Measurements from ENCODE around the gene NRG2. TPM values are rescaled to one million over a fixed set of nuclear protein-coding genes. Genes with fewer than 3 reads are reported as not detected.
A peak's percentile ranks its signal among the peaks of the same experiment; 100 is the strongest.

The NRG2 gene
- total RNA-seq, 1 experiment from 2014 or later, result 0.23 TPM

DNA sequence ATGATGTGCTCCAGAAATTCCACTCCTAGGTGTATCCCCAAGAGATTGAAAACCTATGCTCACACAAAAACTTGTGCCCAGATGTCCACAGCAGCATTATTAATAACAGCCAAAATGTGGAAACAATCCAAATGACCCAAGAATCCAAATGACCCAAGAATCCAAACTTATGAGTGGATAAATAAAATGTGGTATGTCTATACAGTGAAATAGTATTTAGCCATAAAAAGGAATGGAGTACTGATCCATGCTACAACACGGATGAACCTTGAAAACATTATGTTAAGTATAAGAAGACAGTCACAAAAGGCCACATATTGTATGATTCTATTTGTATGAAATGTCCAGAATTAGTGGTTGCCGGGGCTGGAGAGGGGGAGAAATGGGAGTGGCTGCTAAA lies 167.1 kb downstream of the NRG2 start:
- Mint-ChIP-seq H3K27me3 (ENCODE audit: insufficient read depth, unreplicated experiment) (no peaks in the 10 kb centered on the region), H3K4me3 (ENCODE audit: unreplicated experiment) (no peak overlapping the region), H3K27ac (ENCODE audit: low read depth, unreplicated experiment) (no peak overlapping the region), H3K4me1 (ENCODE audit: insufficient read depth, unreplicated experiment) (peaks cover 7% of the 10 kb centered on the region), H3K36me3 (ENCODE audit: insufficient read depth, unreplicated experiment) (no peaks in the 10 kb centered on the region), H3K9me3 (ENCODE audit: unreplicated experiment) (no peaks in the 10 kb centered on the region)
- TF ChIP-seq, protein P1, sequence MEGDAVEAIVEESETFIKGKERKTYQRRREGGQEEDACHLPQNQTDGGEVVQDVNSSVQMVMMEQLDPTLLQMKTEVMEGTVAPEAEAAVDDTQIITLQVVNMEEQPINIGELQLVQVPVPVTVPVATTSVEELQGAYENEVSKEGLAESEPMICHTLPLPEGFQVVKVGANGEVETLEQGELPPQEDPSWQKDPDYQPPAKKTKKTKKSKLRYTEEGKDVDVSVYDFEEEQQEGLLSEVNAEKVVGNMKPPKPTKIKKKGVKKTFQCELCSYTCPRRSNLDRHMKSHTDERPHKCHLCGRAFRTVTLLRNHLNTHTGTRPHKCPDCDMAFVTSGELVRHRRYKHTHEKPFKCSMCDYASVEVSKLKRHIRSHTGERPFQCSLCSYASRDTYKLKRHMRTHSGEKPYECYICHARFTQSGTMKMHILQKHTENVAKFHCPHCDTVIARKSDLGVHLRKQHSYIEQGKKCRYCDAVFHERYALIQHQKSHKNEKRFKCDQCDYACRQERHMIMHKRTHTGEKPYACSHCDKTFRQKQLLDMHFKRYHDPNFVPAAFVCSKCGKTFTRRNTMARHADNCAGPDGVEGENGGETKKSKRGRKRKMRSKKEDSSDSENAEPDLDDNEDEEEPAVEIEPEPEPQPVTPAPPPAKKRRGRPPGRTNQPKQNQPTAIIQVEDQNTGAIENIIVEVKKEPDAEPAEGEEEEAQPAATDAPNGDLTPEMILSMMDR (IDR thresholded peaks at IDR 0.05; ENCODE audit: unreplicated experiment), result no peak
- CTCF ChIA-PET, result interaction anchor here (0.9 to 4.4 kb wide), 4 partner anchors 12 to 93 kb away, joined by 3 to 31 read pairs (median 7); no protein-coding TSS in a partner anchor
- intact Hi-C loops (cut with micrococcal nuclease), result no loop called here
- no TSS peak for BruUV-seq (replicated peaks)
- no peak for DNase-seq (ENCODE audit: unreplicated experiment)
- POLR2A ChIA-PET, result no interaction called here

DNA sequence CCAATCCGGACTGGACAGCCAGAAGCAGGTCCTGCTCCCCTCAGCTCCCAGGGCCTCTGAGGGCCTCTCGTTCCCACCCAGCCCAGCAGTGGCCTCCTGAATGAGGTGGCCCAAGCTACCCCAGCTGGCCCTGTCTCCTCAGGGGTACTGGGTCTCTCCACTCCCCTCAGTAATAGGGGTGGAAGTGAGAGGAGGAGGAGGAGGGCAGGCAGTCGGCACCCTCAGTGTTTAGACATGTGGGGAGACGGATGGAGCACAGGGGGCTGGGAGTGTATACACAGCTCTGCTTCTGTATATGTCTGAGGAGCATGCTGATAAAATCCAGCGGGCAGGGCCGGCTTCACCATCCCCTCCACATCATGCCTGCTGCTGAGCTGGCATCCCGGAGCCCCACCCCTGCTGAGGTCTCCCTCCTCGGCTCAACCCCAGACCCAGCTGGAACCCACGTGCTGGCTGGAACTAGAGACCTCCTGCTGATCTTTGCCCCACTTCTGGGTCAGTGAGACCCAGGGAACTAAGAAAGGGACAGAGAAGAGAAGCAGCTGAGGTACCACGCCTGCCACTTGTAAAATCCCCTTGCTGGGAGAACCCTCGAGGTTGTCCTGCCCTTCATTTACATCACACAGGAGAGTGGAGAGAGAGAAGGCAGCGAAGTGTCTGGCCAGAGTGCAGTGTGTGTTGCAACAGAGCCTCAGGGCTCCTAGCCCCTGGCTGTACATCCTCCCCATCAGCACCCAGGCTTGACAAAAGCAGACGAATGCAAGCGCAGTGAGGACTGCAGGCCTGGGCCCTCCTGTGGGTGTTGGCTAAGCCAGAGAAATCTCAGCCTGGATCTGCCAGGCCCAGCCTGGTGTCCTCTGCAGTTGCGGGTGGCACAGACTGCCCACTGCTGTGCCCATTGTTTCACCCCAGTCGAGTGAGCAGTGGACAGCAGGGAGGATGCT lies 170.0 kb downstream of the NRG2 start:
- Mint-ChIP-seq H3K4me3 (ENCODE audit: unreplicated experiment) (no peak overlapping the region), H3K36me3 (ENCODE audit: insufficient read depth, unreplicated experiment) (no peaks in the 10 kb centered on the region), H3K9me3 (ENCODE audit: unreplicated experiment) (no peaks in the 10 kb centered on the region), H3K27me3 (ENCODE audit: insufficient read depth, unreplicated experiment) (no peaks in the 10 kb centered on the region), H3K27ac (ENCODE audit: low read depth, unreplicated experiment) (no peak overlapping the region), H3K4me1 (ENCODE audit: insufficient read depth, unreplicated experiment) (peaks cover 7% of the 10 kb centered on the region)
- DNase-seq (ENCODE audit: unreplicated experiment), result no peak
- TF ChIP-seq, protein P1 (IDR thresholded peaks at IDR 0.05; ENCODE audit: unreplicated experiment), result no peak
- no TSS peak for BruUV-seq (replicated peaks)
- ChIA-PET POLR2A (no interaction called here), CTCF (interaction anchor here (0.7 to 15.0 kb wide), 7 partner anchors 9 to 463 kb away, joined by 3 to 286 read pairs (median 4); no protein-coding TSS in a partner anchor)
- intact Hi-C loops (cut with micrococcal nuclease), result no loop called here

DNA sequence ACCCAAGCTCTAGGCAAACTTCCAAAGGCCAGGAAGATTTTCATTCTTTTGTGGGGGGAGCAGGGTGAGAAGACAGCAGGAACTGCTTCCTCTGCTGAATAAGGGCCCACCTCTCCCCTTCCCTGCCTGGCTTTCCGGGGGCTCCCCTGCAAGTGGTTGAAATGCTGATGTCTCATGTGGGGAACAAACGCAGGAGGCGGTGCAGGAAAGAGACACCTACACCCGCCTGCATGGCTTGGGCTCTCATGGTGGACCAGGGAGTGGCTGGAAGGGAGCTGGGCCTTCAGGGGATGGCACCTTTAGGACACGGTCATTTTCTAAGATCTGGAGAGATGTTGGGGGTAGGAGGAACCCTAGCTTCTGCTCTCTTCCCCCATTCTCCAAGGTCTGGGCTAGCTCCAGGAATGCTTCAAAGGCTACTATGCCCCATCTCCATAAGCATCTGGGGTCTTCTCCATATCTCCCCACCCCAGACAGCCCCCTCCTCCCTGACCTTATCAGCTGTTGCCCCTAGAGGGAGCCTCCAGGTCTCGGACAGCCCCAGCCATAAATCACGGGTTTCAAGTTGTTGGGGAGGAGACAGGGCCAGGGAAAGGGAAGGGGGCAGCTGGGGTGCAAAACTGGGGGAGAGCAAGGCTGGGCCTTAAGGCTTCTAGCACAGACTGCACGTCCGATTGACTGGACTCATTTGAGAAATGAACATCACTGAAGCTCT lies 170.9 kb downstream of the NRG2 start:
- ChIA-PET CTCF (interaction anchor here (0.8 to 15.0 kb wide), 9 partner anchors 9 to 178 kb away, joined by 3 to 286 read pairs (median 4); no protein-coding TSS in a partner anchor), POLR2A (interaction anchor here (0.5 to 1.2 kb wide), 2 partner anchors 18 to 244 kb away, joined by 3 to 4 read pairs; no protein-coding TSS in a partner anchor)
- TF ChIP-seq, protein P1 (IDR thresholded peaks at IDR 0.05; ENCODE audit: unreplicated experiment), result no peak
- BruUV-seq (replicated peaks), result no TSS peak
- Mint-ChIP-seq H3K4me3 (ENCODE audit: unreplicated experiment) (no peak overlapping the region), H3K27me3 (ENCODE audit: insufficient read depth, unreplicated experiment) (peaks cover 1% of the 10 kb centered on the region), H3K4me1 (ENCODE audit: insufficient read depth, unreplicated experiment) (peaks cover 4% of the 10 kb centered on the region), H3K9me3 (ENCODE audit: unreplicated experiment) (no peaks in the 10 kb centered on the region), H3K27ac (ENCODE audit: low read depth, unreplicated experiment) (no peak overlapping the region), H3K36me3 (ENCODE audit: insufficient read depth, unreplicated experiment) (no peaks in the 10 kb centered on the region)
- DNase-seq (ENCODE audit: unreplicated experiment), result no peak
- intact Hi-C loops (cut with micrococcal nuclease), result no loop called here

DNA sequence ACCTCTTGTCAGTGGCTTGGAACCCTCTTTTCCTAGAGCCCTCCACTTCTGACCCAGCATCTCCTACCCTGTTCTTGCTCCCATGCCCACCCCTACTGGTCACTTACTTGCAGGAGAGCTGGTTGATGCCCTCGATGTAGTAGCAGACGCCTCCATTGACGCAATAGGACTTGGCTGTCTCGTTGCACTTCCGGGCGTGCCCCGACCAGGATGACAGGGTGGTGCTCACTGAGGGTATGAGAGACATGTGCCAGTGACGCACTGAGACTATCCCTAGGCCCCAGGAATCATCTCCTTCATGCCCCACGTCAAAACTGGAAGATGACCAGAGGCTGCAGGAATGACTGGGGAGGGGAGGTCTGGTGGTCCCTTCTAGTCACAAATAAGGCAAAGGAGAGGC lies 171.5 kb downstream of the NRG2 start:
- no TSS peak for BruUV-seq (replicated peaks)
- H3K4me1 Mint-ChIP-seq (ENCODE audit: insufficient read depth, unreplicated experiment), result no peaks in the 10 kb centered on the region
- no peak overlapping the region for H3K27ac Mint-ChIP-seq (ENCODE audit: low read depth, unreplicated experiment)
- no peaks in the 10 kb centered on the region for H3K36me3 Mint-ChIP-seq (ENCODE audit: insufficient read depth, unreplicated experiment)
- peaks cover 7% of the 10 kb centered on the region for H3K27me3 Mint-ChIP-seq (ENCODE audit: insufficient read depth, unreplicated experiment)
- DNase-seq (ENCODE audit: unreplicated experiment), result peak; percentile 67
- H3K9me3 Mint-ChIP-seq (ENCODE audit: unreplicated experiment), result no peaks in the 10 kb centered on the region
- ChIA-PET CTCF (interaction anchor here (0.6 to 15.0 kb wide), 8 partner anchors 8 to 178 kb away, joined by 3 to 286 read pairs (median 4); no protein-coding TSS in a partner anchor), POLR2A (interaction anchor here (1.2 kb wide), 1 partner anchor 18 kb away, joined by 4 read pairs; no protein-coding TSS in a partner anchor)
- H3K4me3 Mint-ChIP-seq (ENCODE audit: unreplicated experiment), result no peak overlapping the region
- intact Hi-C loops (cut with micrococcal nuclease), result no loop called here
- TF ChIP-seq, protein P1 (IDR thresholded peaks at IDR 0.05; ENCODE audit: unreplicated experiment), result no peak

Data from MCF 10A (cell line).